GM21390 (cell line): ENCODE data around the gene MPDZ.

Experiments
- ATAC-seq: cut with Tn5 transposase; IDR thresholded peaks from one replicate; pipeline ENCODE4 v1.9.1; 2021; ENCODE audit not compliant: unreplicated experiment

Gene MPDZ

GRCh38 chr9:13186774-13187173 lies 92.7 kb downstream of the MPDZ start:
- no peak for ATAC-seq

- no peak for ATAC-seq
These were observed 93.4 kb downstream of the MPDZ start for GRCh38 chr9:13186091-13186490.

- ATAC-seq = no peak
These were observed 97.8 kb downstream of the MPDZ start for GRCh38 chr9:13181652-13182051.

GRCh38 chr9:13179257-13179656 lies 100.2 kb downstream of the MPDZ start:
- no peak for ATAC-seq

- ATAC-seq = no peak
These were observed 103.8 kb downstream of the MPDZ start for GRCh38 chr9:13175732-13176131.

- no peak for ATAC-seq
These were observed 104.4 kb downstream of the MPDZ start for GRCh38 chr9:13174906-13175639.

- no peak for ATAC-seq
These were observed 105.9 kb downstream of the MPDZ start for GRCh38 chr9:13173553-13173952.

GRCh38 chr9:13171261-13171660 lies 108.2 kb downstream of the MPDZ start:
- no peak for ATAC-seq

- ATAC-seq = no peak
These were observed 112.5 kb downstream of the MPDZ start for GRCh38 chr9:13166996-13167395.

GRCh38 chr9:13165956-13166355 lies 113.5 kb downstream of the MPDZ start:
- ATAC-seq = no peak

- no peak for ATAC-seq
These were observed 114.1 kb downstream of the MPDZ start for GRCh38 chr9:13165236-13165945.

- ATAC-seq = no peak
These were observed 115.5 kb downstream of the MPDZ start for GRCh38 chr9:13163946-13164345.

- no peak for ATAC-seq
These were observed 116.2 kb downstream of the MPDZ start for GRCh38 chr9:13163287-13163686.

- ATAC-seq = no peak
These were observed 119.4 kb downstream of the MPDZ start for GRCh38 chr9:13160051-13160450.

GRCh38 chr9:13158986-13159385 lies 120.5 kb downstream of the MPDZ start:
- ATAC-seq = no peak

GRCh38 chr9:13151489-13151888 lies 128.0 kb downstream of the MPDZ start:
- ATAC-seq = no peak

GRCh38 chr9:13149454-13149853 lies 130.0 kb downstream of the MPDZ start:
- no peak for ATAC-seq

- no peak for ATAC-seq
These were observed 132.7 kb downstream of the MPDZ start for GRCh38 chr9:13146840-13147239.

- no peak for ATAC-seq
These were observed 134.2 kb downstream of the MPDZ start for GRCh38 chr9:13145340-13145739.

GRCh38 chr9:13144166-13144775 lies 135.2 kb downstream of the MPDZ start:
- ATAC-seq = no peak

GRCh38 chr9:13143281-13143680 lies 136.2 kb downstream of the MPDZ start:
- ATAC-seq = no peak

- no peak for ATAC-seq
These were observed 136.7 kb downstream of the MPDZ start for GRCh38 chr9:13142776-13143175.
